Hypothalamus (tissue), 51 donors: ENCODE measurements around the gene SLC1A4.

Experiments
- DNase-seq, 51 donors: peaks; one replicate each; lab custom pipeline; 2025; lab: John Stamatoyannopoulos, UW

The SLC1A4 gene

DNA sequence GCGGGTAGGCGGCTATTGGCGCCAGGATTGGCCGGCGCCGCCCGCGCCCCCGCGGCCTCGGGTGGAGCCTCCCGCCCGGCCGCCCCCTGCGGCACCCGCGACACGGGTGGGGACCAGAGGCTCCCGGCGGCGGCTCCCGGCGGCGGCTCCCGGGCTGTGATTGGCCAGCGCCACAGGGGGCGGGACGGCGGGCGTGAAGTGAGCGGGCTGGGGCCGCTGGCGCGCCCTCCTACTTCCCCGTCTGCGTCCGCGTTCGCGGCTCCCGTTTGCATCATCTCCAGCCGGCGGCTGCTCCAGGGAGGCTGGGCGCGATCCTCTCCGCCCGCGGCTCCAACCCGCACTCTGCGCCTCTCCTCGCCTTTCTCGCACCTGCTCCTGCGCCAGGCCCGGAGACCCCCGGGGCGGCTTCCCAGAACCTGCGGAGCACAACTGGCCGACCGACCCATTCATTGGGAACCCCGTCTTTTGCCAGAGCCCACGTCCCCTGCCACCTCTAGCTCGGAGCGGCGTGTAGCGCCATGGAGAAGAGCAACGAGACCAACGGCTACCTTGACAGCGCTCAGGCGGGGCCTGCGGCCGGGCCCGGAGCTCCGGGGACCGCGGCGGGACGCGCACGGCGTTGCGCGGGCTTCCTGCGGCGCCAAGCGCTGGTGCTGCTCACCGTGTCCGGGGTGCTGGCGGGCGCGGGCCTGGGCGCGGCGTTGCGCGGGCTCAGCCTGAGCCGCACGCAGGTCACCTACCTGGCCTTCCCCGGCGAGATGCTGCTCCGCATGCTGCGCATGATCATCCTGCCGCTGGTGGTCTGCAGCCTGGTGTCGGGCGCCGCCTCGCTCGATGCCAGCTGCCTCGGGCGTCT, at the start of gene SLC1A4:
Gene SLC1A4 (plus strand): TSS at position 274 of the 856 bp plus-strand sequence. CDS start 245 bp downstream, at position 519.
- peak in 49 of 51 donors; percentile 64 to 99 (median 89) for DNase-seq

- DNase-seq: no peak
Observed at GRCh38 chr2:64941143-64941542, 48.1 kb upstream of the SLC1A4 start.

- DNase-seq: no peak
Observed at GRCh38 chr2:64941801-64942200, 47.4 kb upstream of the SLC1A4 start.

DNA sequence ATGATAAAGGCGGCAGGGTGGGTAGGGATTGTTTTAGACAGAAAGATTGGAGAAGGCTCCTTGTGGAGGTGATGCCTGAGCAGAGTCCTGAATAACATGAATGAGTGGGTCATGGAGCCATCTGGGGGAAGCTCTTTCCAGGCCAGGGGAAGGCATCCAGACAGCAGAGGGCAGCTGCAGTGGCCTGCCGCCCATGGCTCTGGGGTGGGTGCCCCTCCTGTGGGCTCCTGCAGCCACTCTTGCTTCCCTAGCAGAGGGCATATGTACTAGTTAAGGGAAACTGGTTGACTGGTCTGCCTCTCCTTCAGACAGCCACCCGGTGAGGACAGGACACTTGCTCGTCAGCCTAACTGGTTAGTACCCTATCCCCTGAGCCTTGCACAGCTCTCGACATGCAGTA, 46.5 kb upstream of the SLC1A4 start:
- DNase-seq: peak in 18 of 51 donors; percentile 5 to 65 (median 22)

GRCh38 chr2:64943387-64944150, 45.6 kb upstream of the SLC1A4 start:
- DNase-seq: peak in 47 of 51 donors; percentile 7 to 90 (median 61)

DNA sequence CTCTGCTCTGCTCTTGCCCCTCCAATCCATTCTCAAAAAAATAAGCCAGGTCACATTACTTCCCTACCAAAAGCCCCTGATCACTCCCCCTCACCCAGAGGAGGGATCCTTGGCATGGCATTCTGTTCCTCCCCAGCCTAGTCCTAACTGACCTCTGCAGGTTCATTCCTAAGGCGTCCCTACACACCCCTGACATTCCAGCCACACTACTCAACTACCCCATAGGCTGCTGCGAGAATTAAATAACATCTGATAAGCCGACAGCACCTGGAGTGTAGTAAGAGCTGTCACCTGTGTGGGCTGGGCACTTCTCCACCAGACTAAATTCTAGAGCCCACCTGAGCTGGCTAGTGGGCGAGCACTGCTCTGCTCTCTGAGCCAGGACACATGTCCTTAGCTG, 44.7 kb upstream of the SLC1A4 start:
- DNase-seq: no peak

- DNase-seq: peak in 5 of 51 donors; percentile 5 to 18 (median 9)
Observed at GRCh38 chr2:64945973-64946768, 43.0 kb upstream of the SLC1A4 start.

GRCh38 chr2:64946769-64947247, 42.4 kb upstream of the SLC1A4 start:
- no peak for DNase-seq

GRCh38 chr2:64947885-64948284, 41.3 kb upstream of the SLC1A4 start:
- peak in 20 of 51 donors; percentile 10 to 62 (median 41) for DNase-seq

GRCh38 chr2:64950226-64951160, 38.7 kb upstream of the SLC1A4 start:
- DNase-seq: no peak

GRCh38 chr2:64951306-64951953, 37.8 kb upstream of the SLC1A4 start:
- no peak for DNase-seq

DNA sequence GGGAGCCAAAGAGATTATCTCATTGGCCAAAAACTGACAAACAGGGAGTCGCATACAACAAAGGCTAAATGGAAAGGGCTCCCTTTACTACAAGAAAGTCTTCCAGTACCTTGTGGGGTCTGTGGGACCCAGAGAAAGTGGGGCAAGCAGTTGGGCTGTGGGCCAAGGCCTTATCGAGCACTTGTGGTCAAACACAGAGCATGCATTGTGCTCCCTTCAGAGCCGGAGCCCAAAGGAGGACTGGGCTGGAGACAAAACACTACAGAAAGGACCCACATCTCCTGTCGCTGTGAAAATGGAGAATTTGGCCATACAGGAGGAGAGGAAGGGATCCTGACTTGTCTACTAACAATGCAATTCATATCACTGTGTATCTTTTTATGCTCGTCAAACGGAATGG, 37.1 kb upstream of the SLC1A4 start:
- peak in 1 of 51 donors; percentile 34 for DNase-seq

- no peak for DNase-seq
Observed at GRCh38 chr2:64952511-64953482, 36.4 kb upstream of the SLC1A4 start.

DNA sequence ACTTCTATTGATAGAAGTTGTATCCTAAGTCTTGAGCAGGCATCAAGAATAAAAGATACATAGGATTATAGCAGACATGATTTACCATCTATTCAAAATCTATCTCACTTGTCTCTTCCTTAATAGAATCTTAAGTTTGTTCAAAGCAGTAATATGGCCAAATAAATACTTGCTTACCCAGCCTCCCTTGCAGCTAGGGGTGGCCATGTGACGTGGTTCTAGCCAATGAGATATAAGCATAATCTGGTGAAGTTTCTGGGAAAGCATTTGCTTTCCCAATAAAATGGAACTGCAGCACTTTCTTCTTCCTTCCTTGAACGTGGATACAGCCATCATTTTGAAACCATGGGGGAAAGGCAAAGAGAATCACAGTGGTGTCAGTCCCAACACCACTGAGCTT, 33.7 kb upstream of the SLC1A4 start:
- DNase-seq: no peak

- DNase-seq: no peak
Observed at GRCh38 chr2:64957109-64957903, 31.9 kb upstream of the SLC1A4 start.

- DNase-seq: no peak
Observed at GRCh38 chr2:64958556-64958955, 30.6 kb upstream of the SLC1A4 start.

- no peak for DNase-seq
Observed at GRCh38 chr2:64960819-64961218, 28.4 kb upstream of the SLC1A4 start.
